Measurements from ENCODE around the gene EVI5.

- no peak for TF ChIP-seq CTCF (IDR thresholded peaks at IDR 0.05)
- no peak for TF ChIP-seq EZH2 (IDR thresholded peaks at IDR 0.05; ENCODE audit: borderline replicate concordance, insufficient read depth, low read depth, low read length, poor library complexity, severe bottlenecking)
Observed at GRCh38 chr1:92701147-92701546, 83.8 kb downstream of the EVI5 start.

Measured in B cell (primary cell).